NCI-H1048 (cell line): ENCODE data around the gene PUSL1.

Experiments
- DNase-seq: peaks from one replicate; lab custom pipeline; 2025; lab: John Stamatoyannopoulos, UW

Gene PUSL1

GRCh38 chr1:1325288-1326074 is 17.1 kb downstream of the PUSL1 start:
- DNase-seq: no peak

DNA sequence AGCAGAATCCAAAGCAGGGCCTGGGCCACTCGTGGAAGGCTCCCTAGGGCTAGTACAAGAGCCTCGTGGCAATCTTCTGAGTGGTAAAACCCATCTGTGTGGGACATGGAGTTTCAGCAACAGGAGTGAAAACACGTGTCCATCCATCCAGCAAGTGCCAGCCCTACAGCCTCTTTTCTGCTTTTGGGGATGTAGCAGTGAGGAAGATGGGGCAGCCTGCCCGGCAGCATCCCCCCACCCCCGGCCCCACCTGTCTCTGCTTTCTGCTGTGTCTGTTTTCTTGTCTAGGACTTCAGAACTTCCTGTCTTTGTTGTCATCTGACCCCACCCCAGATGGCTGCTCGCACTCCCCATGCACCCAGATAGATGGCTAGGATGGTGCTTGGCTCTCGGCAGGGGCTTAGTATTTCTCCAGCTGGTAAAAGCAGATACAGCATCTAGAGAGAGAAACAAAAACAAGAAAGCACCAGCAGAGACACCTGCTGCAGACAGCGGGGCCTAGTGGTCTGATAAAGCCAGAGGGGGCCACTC is 17.7 kb downstream of the PUSL1 start:
- no peak for DNase-seq

GRCh38 chr1:1327291-1327690 is 18.9 kb downstream of the PUSL1 start:
- DNase-seq: no peak

DNA sequence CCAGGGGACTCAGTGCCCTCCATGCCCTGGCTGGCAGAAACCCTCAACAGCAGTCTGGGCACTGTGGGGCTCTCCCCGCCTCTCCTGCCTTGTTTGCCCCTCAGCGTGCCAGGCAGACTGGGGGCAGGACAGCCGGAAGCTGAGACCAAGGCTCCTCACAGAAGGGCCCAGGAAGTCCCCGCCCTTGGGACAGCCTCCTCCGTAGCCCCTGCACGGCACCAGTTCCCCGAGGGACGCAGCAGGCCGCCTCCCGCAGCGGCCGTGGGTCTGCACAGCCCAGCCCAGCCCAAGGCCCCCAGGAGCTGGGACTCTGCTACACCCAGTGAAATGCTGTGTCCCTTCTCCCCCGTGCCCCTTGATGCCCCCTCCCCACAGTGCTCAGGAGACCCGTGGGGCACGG is 19.9 kb downstream of the PUSL1 start:
- no peak for DNase-seq

DNA sequence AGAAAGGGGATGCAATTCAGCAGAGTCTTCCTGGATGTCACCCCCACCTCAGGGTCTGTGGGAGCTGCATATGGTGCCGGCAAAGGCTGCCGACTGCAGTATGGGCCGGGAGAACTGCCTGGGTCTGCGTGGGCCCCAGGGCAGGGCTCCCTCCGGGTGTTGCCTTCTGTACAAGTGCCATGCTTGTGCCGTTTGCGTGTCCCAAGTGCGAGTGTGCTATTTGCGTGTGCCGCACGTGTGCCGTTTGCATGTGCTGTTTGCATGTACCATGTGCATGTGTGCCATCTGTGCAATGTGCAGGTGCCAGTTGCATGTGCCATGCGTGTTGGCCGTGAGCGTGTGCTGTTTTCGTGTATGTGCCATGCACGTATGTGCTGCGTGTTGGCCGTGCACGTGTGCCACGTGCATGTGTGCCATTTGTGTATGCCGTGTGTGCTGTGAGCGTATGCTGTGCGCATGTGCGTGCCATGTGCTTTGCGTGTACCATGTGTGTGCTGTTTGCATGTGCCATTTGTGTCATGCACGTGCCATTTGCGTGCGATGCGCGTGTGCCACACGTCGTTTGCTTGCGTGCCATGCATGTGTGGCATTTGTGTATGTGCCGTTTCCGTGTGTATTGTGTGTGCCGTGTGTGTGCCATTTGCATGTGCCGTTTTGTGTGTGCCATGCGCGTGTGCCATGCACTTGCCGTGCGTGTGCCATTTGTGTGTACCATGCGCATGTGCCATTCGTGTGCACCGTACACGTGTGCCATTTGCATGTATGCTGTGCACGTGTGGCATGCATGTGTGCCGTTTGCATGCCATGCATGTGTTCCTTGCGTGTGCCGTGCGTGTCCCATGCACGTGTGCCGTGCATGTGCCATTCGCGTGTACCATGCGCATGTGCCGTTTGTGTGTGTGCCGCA is 21.2 kb downstream of the PUSL1 start:
- no peak for DNase-seq

DNA sequence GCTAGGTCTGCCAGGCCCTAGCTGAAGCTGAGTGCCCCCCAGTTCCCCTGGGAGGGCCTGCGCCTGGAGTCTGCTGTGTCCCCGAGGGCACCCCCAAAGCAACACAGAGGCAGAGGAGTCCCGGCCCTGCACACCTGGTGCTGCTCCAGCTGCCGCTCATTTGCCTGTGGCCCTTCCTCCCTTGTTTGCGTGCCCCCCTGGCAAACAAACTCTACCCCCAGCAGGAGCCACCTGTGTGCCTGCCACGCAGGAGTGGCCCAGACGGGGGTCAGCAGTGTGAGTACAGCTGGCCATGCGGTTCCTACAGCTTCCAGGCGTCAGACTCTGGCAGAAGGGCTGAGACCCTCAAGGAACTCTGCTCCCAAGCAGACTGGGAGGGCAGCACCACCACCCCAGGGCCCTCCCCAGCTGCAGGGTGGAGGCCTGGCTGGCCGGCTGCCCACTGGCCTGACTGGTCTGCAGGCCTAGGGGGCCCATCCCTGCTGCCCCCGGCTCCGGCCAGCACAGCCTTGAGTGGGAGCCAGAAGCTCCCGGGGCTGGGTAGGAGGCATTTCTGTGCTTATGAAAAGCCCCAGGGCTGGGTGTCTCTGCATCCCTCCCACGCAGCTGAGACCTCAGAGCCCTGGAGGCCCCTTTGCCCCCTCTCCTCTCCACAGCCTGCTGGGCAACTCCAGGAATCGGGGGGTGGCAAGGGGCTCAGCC is 22.1 kb downstream of the PUSL1 start:
- DNase-seq: no peak

GRCh38 chr1:1331068-1331965 is 22.9 kb downstream of the PUSL1 start, which contains the start of gene TAS1R3:
TAS1R3 (plus strand) TSS chr1:1331280; CDS start chr1:1331346, 66 bp downstream.
- DNase-seq: no peak

DNA sequence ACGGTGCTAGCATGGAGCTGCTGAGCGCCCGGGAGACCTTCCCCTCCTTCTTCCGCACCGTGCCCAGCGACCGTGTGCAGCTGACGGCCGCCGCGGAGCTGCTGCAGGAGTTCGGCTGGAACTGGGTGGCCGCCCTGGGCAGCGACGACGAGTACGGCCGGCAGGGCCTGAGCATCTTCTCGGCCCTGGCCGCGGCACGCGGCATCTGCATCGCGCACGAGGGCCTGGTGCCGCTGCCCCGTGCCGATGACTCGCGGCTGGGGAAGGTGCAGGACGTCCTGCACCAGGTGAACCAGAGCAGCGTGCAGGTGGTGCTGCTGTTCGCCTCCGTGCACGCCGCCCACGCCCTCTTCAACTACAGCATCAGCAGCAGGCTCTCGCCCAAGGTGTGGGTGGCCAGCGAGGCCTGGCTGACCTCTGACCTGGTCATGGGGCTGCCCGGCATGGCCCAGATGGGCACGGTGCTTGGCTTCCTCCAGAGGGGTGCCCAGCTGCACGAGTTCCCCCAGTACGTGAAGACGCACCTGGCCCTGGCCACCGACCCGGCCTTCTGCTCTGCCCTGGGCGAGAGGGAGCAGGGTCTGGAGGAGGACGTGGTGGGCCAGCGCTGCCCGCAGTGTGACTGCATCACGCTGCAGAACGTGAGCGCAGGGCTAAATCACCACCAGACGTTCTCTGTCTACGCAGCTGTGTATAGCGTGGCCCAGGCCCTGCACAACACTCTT is 23.8 kb downstream of the PUSL1 start:
- no peak for DNase-seq

DNA sequence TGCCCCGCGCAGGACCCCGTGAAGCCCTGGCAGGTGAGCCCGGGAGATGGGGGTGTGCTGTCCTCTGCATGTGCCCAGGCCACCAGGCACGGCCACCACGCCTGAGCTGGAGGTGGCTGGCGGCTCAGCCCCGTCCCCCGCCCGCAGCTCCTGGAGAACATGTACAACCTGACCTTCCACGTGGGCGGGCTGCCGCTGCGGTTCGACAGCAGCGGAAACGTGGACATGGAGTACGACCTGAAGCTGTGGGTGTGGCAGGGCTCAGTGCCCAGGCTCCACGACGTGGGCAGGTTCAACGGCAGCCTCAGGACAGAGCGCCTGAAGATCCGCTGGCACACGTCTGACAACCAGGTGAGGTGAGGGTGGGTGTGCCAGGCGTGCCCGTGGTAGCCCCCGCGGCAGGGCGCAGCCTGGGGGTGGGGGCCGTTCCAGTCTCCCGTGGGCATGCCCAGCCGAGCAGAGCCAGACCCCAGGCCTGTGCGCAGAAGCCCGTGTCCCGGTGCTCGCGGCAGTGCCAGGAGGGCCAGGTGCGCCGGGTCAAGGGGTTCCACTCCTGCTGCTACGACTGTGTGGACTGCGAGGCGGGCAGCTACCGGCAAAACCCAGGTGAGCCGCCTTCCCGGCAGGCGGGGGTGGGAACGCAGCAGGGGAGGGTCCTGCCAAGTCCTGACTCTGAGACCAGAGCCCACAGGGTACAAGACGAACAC is 24.5 kb downstream of the PUSL1 start:
- DNase-seq: no peak

GRCh38 chr1:1333551-1334241 is 25.3 kb downstream of the PUSL1 start:
- no peak for DNase-seq

DNA sequence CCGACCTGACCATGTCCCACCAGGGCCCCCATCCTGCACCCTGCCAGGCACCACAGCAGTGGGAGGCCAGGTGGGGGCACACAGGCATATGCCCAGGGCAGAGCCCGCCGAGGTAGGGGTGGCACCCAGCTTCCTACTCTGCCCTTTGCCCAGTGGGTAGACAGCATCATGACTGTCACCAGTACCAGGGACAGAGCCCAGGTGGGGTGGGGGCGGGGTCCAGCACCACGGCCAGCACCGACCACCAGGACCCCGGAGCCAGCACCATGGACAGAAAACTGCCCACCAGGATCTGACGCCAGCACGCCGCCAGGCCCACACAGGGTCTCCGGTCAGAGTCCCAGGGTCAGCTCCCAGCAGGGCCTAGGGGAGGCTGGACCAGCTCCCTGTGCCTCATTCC is 26.4 kb downstream of the PUSL1 start:
- DNase-seq: no peak

GRCh38 chr1:1335283-1335682 is 26.9 kb downstream of the PUSL1 start:
- DNase-seq: no peak

- DNase-seq: no peak
Measured at GRCh38 chr1:1335792-1336248, 27.4 kb downstream of the PUSL1 start.

GRCh38 chr1:1336446-1336845 is 28.0 kb downstream of the PUSL1 start:
- DNase-seq: no peak

- no peak for DNase-seq
Measured at GRCh38 chr1:1336931-1337792, 28.8 kb downstream of the PUSL1 start.

DNA sequence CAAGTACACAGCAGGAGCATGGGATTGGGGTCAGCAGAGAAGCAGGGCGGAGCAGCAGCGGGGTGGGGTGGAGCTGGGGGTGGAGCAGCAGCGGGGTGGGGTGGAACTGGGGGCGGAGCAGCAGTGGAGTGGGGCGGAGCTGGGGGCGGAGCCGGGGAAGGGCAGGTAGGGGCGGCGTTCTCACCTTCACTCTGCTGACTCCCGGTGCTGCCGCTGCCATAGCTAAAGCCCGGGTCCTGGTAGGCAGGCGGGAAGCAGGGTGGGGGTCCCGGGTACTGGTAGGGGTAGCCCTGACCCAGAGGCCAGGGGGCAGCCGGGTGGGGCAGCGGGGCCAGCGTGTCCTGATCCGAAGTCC is 29.4 kb downstream of the PUSL1 start:
- no peak for DNase-seq

DNA sequence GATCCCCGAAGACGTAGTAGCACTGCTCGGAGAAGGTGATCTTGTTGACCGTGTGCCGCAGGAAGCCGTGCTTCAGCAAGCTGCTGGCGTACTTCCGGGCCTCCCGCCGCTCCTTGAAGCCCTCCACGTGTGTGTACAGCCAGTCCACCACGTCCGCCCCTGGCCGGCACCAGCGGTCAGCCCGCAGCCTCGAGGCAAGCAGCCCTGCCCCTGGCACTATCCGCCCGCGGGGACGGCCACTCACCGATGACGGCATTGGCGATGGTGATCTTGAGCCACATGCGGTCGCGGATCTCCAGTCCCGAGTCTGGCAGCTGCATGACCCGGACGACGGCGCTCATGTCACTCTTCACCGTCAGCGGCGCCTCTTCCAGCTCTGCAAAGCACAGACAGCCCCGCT is 29.9 kb downstream of the PUSL1 start:
- DNase-seq: no peak

- DNase-seq: no peak
Measured at GRCh38 chr1:1340185-1340584, 31.8 kb downstream of the PUSL1 start.
